Naive thymus-derived CD4-positive, alpha-beta T cell (primary cell): Measurements from ENCODE around the gene ID2. TPM values are rescaled to one million over a fixed set of nuclear protein-coding genes. Genes with fewer than 3 reads are reported as not detected.

Experiments used
- ATAC-seq: fragments of 150-1000 bp; cut with Tn5 transposase; 2 replicates; pipeline ENCODE4 v1.10.0; 2021; ENCODE audit warnings: mild to moderate bottlenecking, moderate library complexity
- CTCF ChIA-PET: fragments of 350-600 bp; sonication (Branson Sonifier 250); formaldehyde crosslinking; loops from one replicate; lab custom pipeline; 2021; ENCODE audit warnings: antibody characterized with exemption; lab: Charles Lee
- POLR2A ChIA-PET: fragments of 350-600 bp; sonication (Branson Sonifier 250); formaldehyde crosslinking; loops from one replicate; lab custom pipeline; 2021; ENCODE audit warnings: antibody characterized with exemption, inconsistent platforms; lab: Charles Lee
- DNase-seq, 9 donors: peaks; one replicate each; pipeline versions ENCODE4 v3.0.0 to v3.0.0-alpha.2; 2020 to 2022; ENCODE audit warnings: mixed read lengths in 1 of 9
- H3K27ac ChIP-seq: one replicate; pipeline ENCODE4 v1.7.0; 2013; ENCODE audit warnings: mild to moderate bottlenecking, low read depth, low read length, moderate library complexity
- H3K27me3 ChIP-seq, 2 donors: one replicate each; pipeline ENCODE4 v1.7.0; 2013; ENCODE audit warnings: low read length in 2 of 2, mild to moderate bottlenecking in 2 of 2, moderate library complexity in 2 of 2; ENCODE audit not compliant: control insufficient read depth in 2 of 2, insufficient read depth in 2 of 2
- H3K36me3 ChIP-seq, 3 experiments: 1 replicate in 2 of 3; 2 replicates in 1 of 3; pipeline ENCODE4 v1.7.0; 2013; ENCODE audit warnings: low read length in 3 of 3, mild to moderate bottlenecking in 3 of 3, moderate library complexity in 1 of 3; ENCODE audit not compliant: insufficient read depth in 3 of 3, control insufficient read depth in 2 of 3
- H3K4me1 ChIP-seq, 2 donors: one replicate each; pipeline ENCODE4 v1.7.0; 2013; ENCODE audit warnings: low read length in 2 of 2, mild to moderate bottlenecking in 2 of 2, moderate library complexity in 1 of 2; ENCODE audit not compliant: control insufficient read depth in 2 of 2, insufficient read depth in 2 of 2
- H3K4me3 ChIP-seq: 2 replicates; pipeline ENCODE4 v1.7.0; 2013; ENCODE audit warnings: mild to moderate bottlenecking, low read length
- H3K9me3 ChIP-seq, 3 experiments: 1 replicate in 2 of 3; 2 replicates in 1 of 3; pipeline ENCODE4 v1.7.0; 2013; ENCODE audit warnings: low read length in 3 of 3; ENCODE audit not compliant: control insufficient read depth in 2 of 3
- H3K27ac Mint-ChIP-seq, 9 donors: one replicate each; pipeline ENCODE4 v1.8.0; 2020 to 2022; ENCODE audit warnings: mixed read lengths in 9 of 9, mild to moderate bottlenecking in 8 of 9, moderate library complexity in 5 of 9, inconsistent platforms in 2 of 9
- H3K27me3 Mint-ChIP-seq, 5 donors: one replicate each; pipeline ENCODE4 v1.8.0; 2021 to 2022; ENCODE audit warnings: mixed read lengths in 5 of 5, mild to moderate bottlenecking in 1 of 5
- H3K36me3 Mint-ChIP-seq, 5 donors: one replicate each; pipeline ENCODE4 v1.8.0; 2020 to 2022; ENCODE audit warnings: mixed read lengths in 5 of 5, mild to moderate bottlenecking in 3 of 5, inconsistent platforms in 1 of 5
- H3K4me1 Mint-ChIP-seq, 7 donors: one replicate each; pipeline ENCODE4 v1.8.0; 2020 to 2022; ENCODE audit warnings: mixed read lengths in 7 of 7, mild to moderate bottlenecking in 3 of 7, inconsistent platforms in 1 of 7
- H3K4me3 Mint-ChIP-seq, 10 donors: one replicate each; pipeline ENCODE4 v1.8.0; 2020 to 2022; ENCODE audit warnings: mild to moderate bottlenecking in 10 of 10, mixed read lengths in 10 of 10, moderate library complexity in 6 of 10, inconsistent platforms in 2 of 10
- H3K9me3 Mint-ChIP-seq, 11 donors: one replicate each; pipeline ENCODE4 v1.8.0; 2020 to 2022; ENCODE audit warnings: mixed read lengths in 11 of 11, mild to moderate bottlenecking in 4 of 11, inconsistent platforms in 1 of 11, moderate library complexity in 1 of 11
- intact Hi-C, 2 donors: fragments of 100-400 bp; cut with micrococcal nuclease; formaldehyde crosslinking; loops; one replicate each; pipeline ENCODE4 v1.15.1; 2023
- polyA plus RNA-seq, 2 donors: library from polyadenylated mRNA; unstranded; fragments of 300-500 nt; fragmentation: Illumina TruSeq; gene quantifications; one replicate each; pipeline ENCODE4 v1.2.3, GENCODE V29; 2021
- total RNA-seq, 6 experiments: library from RNA in 5 of 6; stranded (reverse) in 5 of 6; gene quantifications; 1 replicate in 5 of 6; 2 replicates in 1 of 6; pipeline ENCODE4 v1.2.3 and lab custom pipeline; 2021 to 2026

ID2 gene
- total and polyA plus RNA-seq, 7 experiments from 2014 or later: 43.0 to 309 (median 177) TPM

DNA sequence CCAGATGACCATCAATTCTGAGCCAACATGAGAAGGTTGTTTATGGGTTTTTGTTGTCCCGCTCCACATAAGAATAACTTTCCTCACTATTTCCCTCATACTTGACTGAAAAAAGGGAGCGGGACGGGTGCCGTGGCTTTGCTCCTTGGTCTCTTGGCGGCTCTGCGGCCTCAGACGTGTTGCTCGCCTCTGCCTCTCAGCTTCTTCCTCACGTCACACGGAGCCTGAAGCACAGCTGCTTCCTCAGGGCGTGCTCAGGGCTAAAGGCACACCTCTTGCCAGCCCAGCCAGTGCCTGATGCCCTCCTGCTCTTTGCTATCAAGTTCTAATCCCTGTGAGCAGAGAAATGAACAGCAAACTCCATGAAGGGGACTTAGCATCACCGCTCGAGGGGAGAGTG, 17.9 kb upstream of the ID2 start:
- Histone ChIP-seq H3K9me3 (no peaks in the 10 kb centered on the region), H3K4me3 (no peak overlapping the region), H3K27ac (no peak overlapping the region), H3K4me1 (peaks cover 3 to 13% of the 10 kb centered on the region in 2 donors), H3K27me3 (no peaks in the 10 kb centered on the region), H3K36me3 (no peaks in the 10 kb centered on the region)
- Mint-ChIP-seq H3K27me3 (peaks cover 0 to 25% (median 6%) of the 10 kb centered on the region in 5 donors), H3K4me3 (peak overlapping the region in 7 of 10 donors; percentile 3 to 62 (median 37)), H3K9me3 (no peaks in the 10 kb centered on the region), H3K36me3 (no peaks in the 10 kb centered on the region), H3K27ac (peak overlapping the region in 5 of 9 donors; percentile 14 to 84 (median 54)), H3K4me1 (peaks cover 0 to 34% (median 19%) of the 10 kb centered on the region in 7 donors)
- POLR2A ChIA-PET: interaction anchor here (0.6 to 1.0 kb wide), 3 partner anchors 13 to 1236 kb away, joined by 3 to 7 read pairs (median 4); partner anchors contain the start of gene ID2
- DNase-seq: no peak
- ATAC-seq: peak; percentile 40
- CTCF ChIA-PET: interaction anchor here (0.9 kb wide), 1 partner anchor 15 kb away, joined by 3 read pairs; no protein-coding TSS in a partner anchor
- intact Hi-C loops: no loop called here

DNA sequence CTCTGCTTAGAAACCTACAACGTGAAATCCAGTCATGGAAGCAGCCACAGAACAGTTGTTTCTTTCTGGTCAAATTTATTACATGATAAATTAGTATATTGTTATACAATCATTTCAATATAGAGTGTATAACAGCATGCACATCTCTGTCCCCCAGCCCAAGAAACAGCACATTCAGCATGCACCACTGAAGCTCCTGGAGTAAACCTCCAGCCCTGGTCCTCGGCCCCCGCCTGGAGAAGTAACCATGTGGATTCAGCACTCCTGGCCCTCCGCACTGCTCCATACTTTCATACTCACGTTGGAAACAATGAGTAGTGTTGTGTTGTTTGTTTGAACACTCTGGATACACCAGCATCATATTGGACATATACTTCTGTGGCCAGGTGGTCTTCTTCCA, 15.3 kb upstream of the ID2 start:
- Mint-ChIP-seq H3K36me3 (no peaks in the 10 kb centered on the region), H3K27me3 (peaks cover under 1 to 12% (median 3%) of the 10 kb centered on the region in 5 donors), H3K9me3 (no peaks in the 10 kb centered on the region), H3K4me3 (no peak overlapping the region), H3K4me1 (peaks cover 0 to 34% (median 17%) of the 10 kb centered on the region in 7 donors), H3K27ac (no peak overlapping the region)
- H3K36me3 ChIP-seq: no peaks in the 10 kb centered on the region
- no peak for DNase-seq
- intact Hi-C loops: no loop called here
- peaks cover 3 to 13% of the 10 kb centered on the region in 2 donors for H3K4me1 ChIP-seq
- POLR2A ChIA-PET: interaction anchor here (0.8 to 2.0 kb wide), 2 partner anchors 9 to 16 kb away, joined by 4 to 7 read pairs; partner anchors contain the start of gene ID2
- H3K9me3 ChIP-seq: no peaks in the 10 kb centered on the region
- H3K4me3 ChIP-seq: no peak overlapping the region
- H3K27ac ChIP-seq: no peak overlapping the region
- H3K27me3 ChIP-seq: no peaks in the 10 kb centered on the region
- no peak for ATAC-seq
- CTCF ChIA-PET: no interaction called here

- ATAC-seq (no peak), DNase-seq (no peak)
- Histone ChIP-seq H3K27ac (no peak overlapping the region), H3K4me3 (no peak overlapping the region), H3K9me3 (peaks cover 0 to 1% (median 0%) of the 10 kb centered on the region in 3 experiments), H3K36me3 (no peaks in the 10 kb centered on the region), H3K4me1 (peaks cover 3 to 13% of the 10 kb centered on the region in 2 donors), H3K27me3 (no peaks in the 10 kb centered on the region)
- peaks cover 0 to 3% (median 0%) of the 10 kb centered on the region in 11 donors for H3K9me3 Mint-ChIP-seq
- H3K4me1 Mint-ChIP-seq: peaks cover 0 to 25% (median 15%) of the 10 kb centered on the region in 7 donors
- intact Hi-C loops: no loop called here
- no peak overlapping the region for H3K4me3 Mint-ChIP-seq
- no peaks in the 10 kb centered on the region for H3K36me3 Mint-ChIP-seq
- CTCF ChIA-PET: no interaction called here
- peaks cover 3 to 11% (median 5%) of the 10 kb centered on the region in 5 donors for H3K27me3 Mint-ChIP-seq
- no peak overlapping the region for H3K27ac Mint-ChIP-seq
- POLR2A ChIA-PET: interaction anchor here (0.6 kb wide), 1 partner anchor 268 kb away, joined by 3 read pairs; no protein-coding TSS in a partner anchor
These were observed 13.9 kb upstream of the ID2 start for GRCh38 chr2:8667896-8668512.

GRCh38 chr2:8669157-8669817, 12.6 kb upstream of the ID2 start:
- no peak overlapping the region for H3K4me3 ChIP-seq
- H3K9me3 Mint-ChIP-seq: peaks cover 6 to 16% (median 10%) of the 10 kb centered on the region in 11 donors
- no peak overlapping the region for H3K27ac Mint-ChIP-seq
- peaks cover 0 to 8% (median 4%) of the 10 kb centered on the region in 5 donors for H3K36me3 Mint-ChIP-seq
- peaks cover 0 to 13% (median 9%) of the 10 kb centered on the region in 7 donors for H3K4me1 Mint-ChIP-seq
- no peak overlapping the region for H3K27ac ChIP-seq
- peaks cover 3 to 23% (median 13%) of the 10 kb centered on the region in 5 donors for H3K27me3 Mint-ChIP-seq
- DNase-seq: no peak
- peaks cover 0 to 13% (median 0%) of the 10 kb centered on the region in 3 experiments for H3K9me3 ChIP-seq
- no peaks in the 10 kb centered on the region for H3K27me3 ChIP-seq
- H3K36me3 ChIP-seq: no peaks in the 10 kb centered on the region
- H3K4me3 Mint-ChIP-seq: no peak overlapping the region
- CTCF ChIA-PET: no interaction called here
- intact Hi-C loops: no loop called here
- no peak for ATAC-seq
- peaks cover 3 to 8% of the 10 kb centered on the region in 2 donors for H3K4me1 ChIP-seq
- POLR2A ChIA-PET: no interaction called here

GRCh38 chr2:8670580-8670979, 11.3 kb upstream of the ID2 start:
- Mint-ChIP-seq H3K36me3 (peaks cover 0 to 13% (median 7%) of the 10 kb centered on the region in 5 donors), H3K4me3 (no peak overlapping the region), H3K27ac (no peak overlapping the region), H3K27me3 (peaks cover 3 to 36% (median 19%) of the 10 kb centered on the region in 5 donors), H3K4me1 (peaks cover 0 to 2% (median 0%) of the 10 kb centered on the region in 7 donors), H3K9me3 (peaks cover 10 to 29% (median 16%) of the 10 kb centered on the region in 11 donors)
- no peak overlapping the region for H3K4me3 ChIP-seq
- no peak overlapping the region for H3K27ac ChIP-seq
- no peaks in the 10 kb centered on the region for H3K36me3 ChIP-seq
- H3K4me1 ChIP-seq: no peaks in the 10 kb centered on the region
- CTCF ChIA-PET: no interaction called here
- POLR2A ChIA-PET: no interaction called here
- H3K27me3 ChIP-seq: no peaks in the 10 kb centered on the region
- ATAC-seq (no peak), DNase-seq (no peak)
- H3K9me3 ChIP-seq: peaks cover 0 to 24% (median 4%) of the 10 kb centered on the region in 3 experiments
- intact Hi-C loops: no loop called here

DNA sequence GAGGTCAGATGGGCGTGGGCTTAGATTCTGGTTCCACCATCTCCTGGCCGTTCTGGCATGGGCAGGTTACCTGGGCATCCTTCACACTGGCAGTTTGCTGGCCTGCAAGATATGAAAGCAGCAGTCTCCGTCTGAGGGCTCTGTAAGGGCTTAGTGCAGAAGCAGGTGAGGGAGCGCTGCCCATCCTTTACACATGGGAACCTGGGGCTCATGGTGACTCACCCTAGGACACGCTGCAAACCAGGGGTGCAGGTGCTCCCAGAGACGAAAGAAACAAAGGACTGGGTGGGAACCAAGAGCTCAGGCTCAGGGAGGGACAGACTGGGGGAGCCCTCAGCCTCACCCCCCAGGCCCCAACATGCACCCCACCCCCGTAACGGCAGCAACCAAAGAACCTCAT, 10.7 kb upstream of the ID2 start:
- Mint-ChIP-seq H3K4me1 (peaks cover 0 to 4% (median 0%) of the 10 kb centered on the region in 7 donors), H3K27ac (no peak overlapping the region), H3K4me3 (no peak overlapping the region), H3K9me3 (peaks cover 10 to 35% (median 20%) of the 10 kb centered on the region in 11 donors), H3K36me3 (peaks cover 0 to 16% (median 9%) of the 10 kb centered on the region in 5 donors), H3K27me3 (peaks cover 8 to 42% (median 25%) of the 10 kb centered on the region in 5 donors)
- intact Hi-C loops: no loop called here
- H3K4me3 ChIP-seq: no peak overlapping the region
- DNase-seq (no peak), ATAC-seq (no peak)
- H3K4me1 ChIP-seq: no peaks in the 10 kb centered on the region
- ChIA-PET CTCF (no interaction called here), POLR2A (no interaction called here)
- H3K9me3 ChIP-seq: peaks cover 0 to 30% (median 4%) of the 10 kb centered on the region in 3 experiments
- no peaks in the 10 kb centered on the region for H3K27me3 ChIP-seq
- H3K36me3 ChIP-seq: no peaks in the 10 kb centered on the region
- no peak overlapping the region for H3K27ac ChIP-seq
